ENCODE data around the gene ANKRD65.

- TF ChIP-seq, protein P1, sequence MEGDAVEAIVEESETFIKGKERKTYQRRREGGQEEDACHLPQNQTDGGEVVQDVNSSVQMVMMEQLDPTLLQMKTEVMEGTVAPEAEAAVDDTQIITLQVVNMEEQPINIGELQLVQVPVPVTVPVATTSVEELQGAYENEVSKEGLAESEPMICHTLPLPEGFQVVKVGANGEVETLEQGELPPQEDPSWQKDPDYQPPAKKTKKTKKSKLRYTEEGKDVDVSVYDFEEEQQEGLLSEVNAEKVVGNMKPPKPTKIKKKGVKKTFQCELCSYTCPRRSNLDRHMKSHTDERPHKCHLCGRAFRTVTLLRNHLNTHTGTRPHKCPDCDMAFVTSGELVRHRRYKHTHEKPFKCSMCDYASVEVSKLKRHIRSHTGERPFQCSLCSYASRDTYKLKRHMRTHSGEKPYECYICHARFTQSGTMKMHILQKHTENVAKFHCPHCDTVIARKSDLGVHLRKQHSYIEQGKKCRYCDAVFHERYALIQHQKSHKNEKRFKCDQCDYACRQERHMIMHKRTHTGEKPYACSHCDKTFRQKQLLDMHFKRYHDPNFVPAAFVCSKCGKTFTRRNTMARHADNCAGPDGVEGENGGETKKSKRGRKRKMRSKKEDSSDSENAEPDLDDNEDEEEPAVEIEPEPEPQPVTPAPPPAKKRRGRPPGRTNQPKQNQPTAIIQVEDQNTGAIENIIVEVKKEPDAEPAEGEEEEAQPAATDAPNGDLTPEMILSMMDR (IDR thresholded peaks at IDR 0.05; ENCODE audit: insufficient read depth, low read length): no peak
- TF ChIP-seq POLR2AphosphoS5 (IDR thresholded peaks at IDR 0.05; ENCODE audit: low read depth) (no peak), SPI1 (IDR thresholded peaks at IDR 0.05; ENCODE audit: borderline replicate concordance, low read depth) (no peak), GABPA (IDR thresholded peaks at IDR 0.05; ENCODE audit: low read depth) (no peak)
- TF ChIP-seq, protein P2, sequence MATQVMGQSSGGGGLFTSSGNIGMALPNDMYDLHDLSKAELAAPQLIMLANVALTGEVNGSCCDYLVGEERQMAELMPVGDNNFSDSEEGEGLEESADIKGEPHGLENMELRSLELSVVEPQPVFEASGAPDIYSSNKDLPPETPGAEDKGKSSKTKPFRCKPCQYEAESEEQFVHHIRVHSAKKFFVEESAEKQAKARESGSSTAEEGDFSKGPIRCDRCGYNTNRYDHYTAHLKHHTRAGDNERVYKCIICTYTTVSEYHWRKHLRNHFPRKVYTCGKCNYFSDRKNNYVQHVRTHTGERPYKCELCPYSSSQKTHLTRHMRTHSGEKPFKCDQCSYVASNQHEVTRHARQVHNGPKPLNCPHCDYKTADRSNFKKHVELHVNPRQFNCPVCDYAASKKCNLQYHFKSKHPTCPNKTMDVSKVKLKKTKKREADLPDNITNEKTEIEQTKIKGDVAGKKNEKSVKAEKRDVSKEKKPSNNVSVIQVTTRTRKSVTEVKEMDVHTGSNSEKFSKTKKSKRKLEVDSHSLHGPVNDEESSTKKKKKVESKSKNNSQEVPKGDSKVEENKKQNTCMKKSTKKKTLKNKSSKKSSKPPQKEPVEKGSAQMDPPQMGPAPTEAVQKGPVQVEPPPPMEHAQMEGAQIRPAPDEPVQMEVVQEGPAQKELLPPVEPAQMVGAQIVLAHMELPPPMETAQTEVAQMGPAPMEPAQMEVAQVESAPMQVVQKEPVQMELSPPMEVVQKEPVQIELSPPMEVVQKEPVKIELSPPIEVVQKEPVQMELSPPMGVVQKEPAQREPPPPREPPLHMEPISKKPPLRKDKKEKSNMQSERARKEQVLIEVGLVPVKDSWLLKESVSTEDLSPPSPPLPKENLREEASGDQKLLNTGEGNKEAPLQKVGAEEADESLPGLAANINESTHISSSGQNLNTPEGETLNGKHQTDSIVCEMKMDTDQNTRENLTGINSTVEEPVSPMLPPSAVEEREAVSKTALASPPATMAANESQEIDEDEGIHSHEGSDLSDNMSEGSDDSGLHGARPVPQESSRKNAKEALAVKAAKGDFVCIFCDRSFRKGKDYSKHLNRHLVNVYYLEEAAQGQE (IDR thresholded peaks at IDR 0.05; ENCODE audit: insufficient replicate concordance, low read depth): no peak
These were observed 31.8 kb upstream of the ANKRD65 start for GRCh38 chr1:1452882-1453281.
